ENCODE data around the gene DNM3. TPM values are rescaled to one million over a fixed set of nuclear protein-coding genes. Genes with fewer than 3 reads are reported as not detected.

DNM3 gene
- total and polyA plus RNA-seq, 5 experiments from 2014 or later, result 0.36 to 2.3 (median 0.41) TPM

DNA sequence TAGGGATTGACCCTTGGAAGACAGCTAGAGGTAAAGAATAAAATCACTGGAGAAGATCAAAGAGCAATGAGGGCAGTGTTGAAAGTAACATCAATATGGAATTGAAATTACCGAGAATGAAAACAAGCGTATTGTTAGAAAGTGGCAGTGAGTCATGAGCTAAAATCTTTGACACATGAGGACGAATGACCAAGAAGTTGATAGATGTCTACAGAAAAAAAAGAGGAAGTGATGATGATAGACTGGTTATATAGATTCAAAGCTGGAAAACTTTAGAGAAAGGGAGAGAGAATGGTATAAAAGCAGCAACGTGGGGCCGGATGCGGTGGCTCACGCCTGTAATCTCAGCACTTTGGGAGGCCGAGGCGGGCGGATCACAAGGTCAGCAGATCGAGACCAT is 12.5 kb upstream of the DNM3 start:
- DNase-seq (no peak), ATAC-seq (no peak)
- Mint-ChIP-seq H3K27me3 (peaks cover 0 to 5% (median 0%) of the 10 kb centered on the region in 5 donors), H3K4me1 (no peaks in the 10 kb centered on the region), H3K9me3 (peaks cover 9 to 33% (median 24%) of the 10 kb centered on the region in 9 donors), H3K36me3 (peaks cover 5 to 31% (median 30%) of the 10 kb centered on the region in 3 donors), H3K27ac (no peak overlapping the region), H3K4me3 (no peak overlapping the region)
- POLR2A ChIA-PET, result interaction anchor here (0.6 kb wide), 1 partner anchor 95 kb away, joined by 3 read pairs; no protein-coding TSS in a partner anchor

DNA sequence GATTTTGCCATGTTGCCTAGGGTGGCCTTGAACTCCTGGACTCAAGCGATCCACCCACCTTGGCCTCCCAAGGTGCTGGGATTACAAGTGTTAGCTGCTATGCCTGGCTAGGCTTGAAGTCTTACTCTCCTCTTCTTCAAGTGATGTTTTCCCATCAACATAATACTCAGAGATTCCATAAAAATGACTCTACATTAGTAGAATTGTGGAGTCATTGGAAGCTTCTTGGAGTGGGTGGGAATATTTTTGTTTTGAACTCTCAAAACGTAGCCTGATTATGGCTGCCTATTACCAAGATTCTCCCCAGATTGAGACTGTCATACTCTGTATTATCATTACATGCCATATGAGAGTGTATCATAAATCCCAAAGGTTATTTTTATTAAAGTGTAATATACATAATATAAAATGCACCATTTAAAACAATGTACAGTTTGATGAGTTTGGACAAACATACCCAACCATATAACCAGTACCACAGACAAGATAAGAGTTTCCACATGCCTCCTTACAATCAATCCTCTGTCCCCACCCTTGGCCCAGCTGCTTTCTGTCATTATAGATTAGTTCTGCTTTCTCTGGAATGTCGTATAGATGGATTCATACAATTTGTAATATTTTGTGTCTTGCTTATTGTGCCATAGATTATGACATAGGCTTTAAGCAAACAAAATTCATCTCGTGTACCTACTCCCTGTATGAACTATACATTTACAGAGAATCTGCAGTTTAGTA is 8.0 kb upstream of the DNM3 start:
- DNase-seq (no peak), ATAC-seq (no peak)
- POLR2A ChIA-PET, result no interaction called here
- Mint-ChIP-seq H3K4me1 (no peaks in the 10 kb centered on the region), H3K27me3 (no peaks in the 10 kb centered on the region), H3K9me3 (peaks cover 0 to 4% (median 0%) of the 10 kb centered on the region in 9 donors), H3K27ac (no peak overlapping the region), H3K4me3 (no peak overlapping the region), H3K36me3 (peaks cover 0 to 3% (median 0%) of the 10 kb centered on the region in 3 donors)

GRCh38 chr1:171834821-171835220 is 6.5 kb upstream of the DNM3 start:
- POLR2A ChIA-PET, result no interaction called here
- H3K4me1 Mint-ChIP-seq, result no peaks in the 10 kb centered on the region
- ATAC-seq, result no peak
- H3K36me3 Mint-ChIP-seq, result no peaks in the 10 kb centered on the region
- no peaks in the 10 kb centered on the region for H3K27me3 Mint-ChIP-seq
- H3K27ac Mint-ChIP-seq, result no peak overlapping the region
- H3K9me3 Mint-ChIP-seq, result no peaks in the 10 kb centered on the region
- no peak overlapping the region for H3K4me3 Mint-ChIP-seq
- DNase-seq, result no peak

DNA sequence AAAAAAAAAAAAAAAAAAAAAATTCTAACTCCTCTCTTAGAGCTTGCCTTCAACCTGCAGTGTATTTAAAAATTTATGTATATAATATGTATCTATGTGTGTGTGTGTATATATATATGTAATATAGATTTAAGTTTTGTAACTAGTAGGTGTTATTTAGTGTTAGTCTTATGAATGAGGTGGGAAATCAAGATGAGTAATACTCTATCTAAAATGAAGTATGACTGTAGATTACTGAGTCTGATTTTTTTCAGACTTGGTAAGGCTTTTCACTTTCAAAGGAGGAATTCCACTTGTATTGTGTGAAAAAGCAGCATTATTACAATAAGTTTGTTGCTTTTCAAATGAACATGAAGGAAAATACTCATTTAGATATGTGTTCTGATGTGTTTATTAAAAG is 5.4 kb upstream of the DNM3 start:
- Mint-ChIP-seq H3K27ac (no peak overlapping the region), H3K4me1 (peaks cover 4 to 7% (median 4%) of the 10 kb centered on the region in 4 donors), H3K4me3 (no peak overlapping the region), H3K36me3 (no peaks in the 10 kb centered on the region), H3K27me3 (peaks cover 0 to under 1% (median 0%) of the 10 kb centered on the region in 5 donors), H3K9me3 (no peaks in the 10 kb centered on the region)
- POLR2A ChIA-PET, result no interaction called here
- DNase-seq (no peak), ATAC-seq (no peak)

DNA sequence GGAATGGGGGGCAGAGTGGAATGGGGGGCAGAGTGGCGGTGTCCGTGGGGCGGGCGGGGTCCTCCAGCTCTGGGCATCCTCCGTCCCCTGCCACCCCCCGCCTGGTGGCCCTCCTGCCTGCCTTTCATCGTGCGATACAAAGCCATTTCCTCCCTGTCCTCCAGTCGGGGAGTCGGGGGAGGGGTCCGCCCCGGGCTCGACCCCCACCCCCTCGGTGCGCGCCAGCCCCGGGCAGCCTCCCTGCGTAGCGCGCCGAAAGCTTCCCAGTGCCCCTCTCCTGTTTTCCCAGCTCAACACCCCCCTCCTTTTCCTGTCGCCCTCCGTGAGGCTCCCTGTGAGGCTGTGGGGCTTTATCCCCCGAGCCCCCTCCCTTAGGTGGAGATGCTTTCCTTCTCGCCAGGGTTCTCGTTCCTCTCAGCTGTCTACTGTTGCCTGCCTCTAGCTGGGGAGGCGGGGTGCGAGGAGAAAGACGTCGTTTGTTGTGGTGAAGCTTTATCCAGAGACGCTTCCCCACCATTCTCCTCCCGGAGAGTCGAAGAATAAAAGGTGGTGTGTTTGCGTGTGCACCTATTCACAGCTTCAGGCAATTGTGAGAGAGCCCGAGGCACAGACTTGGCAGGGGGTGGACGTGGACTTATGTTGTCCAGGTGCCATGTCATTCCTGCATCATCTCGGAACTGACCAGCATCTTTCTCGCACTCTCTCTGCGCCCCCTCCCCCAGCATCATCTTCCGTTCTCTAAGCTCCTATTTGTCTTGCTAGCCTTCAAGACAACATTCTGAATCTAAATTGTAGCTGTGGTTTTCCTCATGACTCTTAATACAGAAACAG is 848 bp downstream of the DNM3 start:
- H3K27me3 Mint-ChIP-seq, result peaks cover 5 to 20% (median 9%) of the 10 kb centered on the region in 5 donors
- H3K4me3 Mint-ChIP-seq, result peak overlapping the region; percentile 83 to 94 (median 88)
- H3K9me3 Mint-ChIP-seq, result no peaks in the 10 kb centered on the region
- ATAC-seq (peak; percentile 6 to 9), DNase-seq (peak in 6 of 10 donors; percentile 7 to 25 (median 16))
- H3K4me1 Mint-ChIP-seq, result peaks cover 11 to 18% (median 14%) of the 10 kb centered on the region in 4 donors
- peak overlapping the region in 8 of 10 donors; percentile 44 to 93 (median 62) for H3K27ac Mint-ChIP-seq
- no peaks in the 10 kb centered on the region for H3K36me3 Mint-ChIP-seq
- POLR2A ChIA-PET, result interaction anchor here (1.7 to 1.9 kb wide), 2 partner anchors 61 to 100 kb away, joined by 6 to 9 read pairs; partner anchors contain the start of genes METTL13 and VAMP4

DNA sequence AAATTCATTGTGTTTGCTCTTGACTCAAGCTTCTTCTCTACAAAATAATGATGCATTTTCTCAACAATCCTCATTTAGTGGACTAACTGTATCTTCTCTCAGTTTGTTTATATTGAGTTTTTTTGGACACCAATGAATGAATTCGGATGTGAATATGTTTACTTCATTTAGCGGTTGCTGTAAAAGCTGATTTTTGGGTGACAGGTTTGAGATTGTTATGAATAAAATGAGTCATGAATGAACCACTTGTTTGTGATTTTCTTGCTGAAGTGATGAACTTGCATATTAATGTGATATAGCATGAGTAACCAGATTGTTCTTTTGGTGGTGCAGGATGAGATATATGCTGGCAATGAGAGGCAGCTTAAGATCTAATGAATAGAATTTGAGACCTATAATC is 3.1 kb downstream of the DNM3 start:
- Mint-ChIP-seq H3K4me1 (peaks cover 11 to 18% (median 14%) of the 10 kb centered on the region in 4 donors), H3K36me3 (no peaks in the 10 kb centered on the region), H3K27me3 (peaks cover 5 to 22% (median 9%) of the 10 kb centered on the region in 5 donors)

DNA sequence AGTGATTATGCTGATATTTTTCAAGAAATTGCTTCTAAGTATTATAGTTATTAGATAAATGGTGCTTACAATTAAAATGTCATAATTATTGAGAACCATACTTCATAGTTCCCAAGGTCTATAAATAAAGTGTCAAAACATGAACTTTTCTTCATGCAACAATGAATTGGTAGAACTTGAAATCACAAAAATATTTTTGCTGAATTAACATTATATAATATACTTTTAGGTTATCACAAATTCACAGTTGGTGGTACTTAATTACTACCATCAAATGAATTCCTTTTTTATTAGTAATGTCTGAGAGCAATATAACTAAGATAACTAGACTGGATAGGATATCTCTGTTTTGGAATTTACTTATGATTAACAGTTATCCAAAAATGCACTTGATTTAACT is 4.7 kb downstream of the DNM3 start:
- ATAC-seq, result no peak
- Mint-ChIP-seq H3K9me3 (no peaks in the 10 kb centered on the region), H3K4me3 (no peak overlapping the region), H3K27ac (no peak overlapping the region), H3K4me1 (peaks cover 6 to 10% (median 9%) of the 10 kb centered on the region in 4 donors), H3K36me3 (no peaks in the 10 kb centered on the region), H3K27me3 (peaks cover 5 to 22% (median 7%) of the 10 kb centered on the region in 5 donors)
- POLR2A ChIA-PET, result no interaction called here
- no peak for DNase-seq

More for the DNA sequence above, 3.1 kb downstream of the DNM3 start:
- POLR2A ChIA-PET, result interaction anchor here (0.8 kb wide), 1 partner anchor 101 kb away, joined by 3 read pairs; no protein-coding TSS in a partner anchor
- no peak for DNase-seq
- Mint-ChIP-seq H3K27ac (no peak overlapping the region), H3K9me3 (no peaks in the 10 kb centered on the region), H3K4me3 (no peak overlapping the region)
- ATAC-seq, result no peak

DNA sequence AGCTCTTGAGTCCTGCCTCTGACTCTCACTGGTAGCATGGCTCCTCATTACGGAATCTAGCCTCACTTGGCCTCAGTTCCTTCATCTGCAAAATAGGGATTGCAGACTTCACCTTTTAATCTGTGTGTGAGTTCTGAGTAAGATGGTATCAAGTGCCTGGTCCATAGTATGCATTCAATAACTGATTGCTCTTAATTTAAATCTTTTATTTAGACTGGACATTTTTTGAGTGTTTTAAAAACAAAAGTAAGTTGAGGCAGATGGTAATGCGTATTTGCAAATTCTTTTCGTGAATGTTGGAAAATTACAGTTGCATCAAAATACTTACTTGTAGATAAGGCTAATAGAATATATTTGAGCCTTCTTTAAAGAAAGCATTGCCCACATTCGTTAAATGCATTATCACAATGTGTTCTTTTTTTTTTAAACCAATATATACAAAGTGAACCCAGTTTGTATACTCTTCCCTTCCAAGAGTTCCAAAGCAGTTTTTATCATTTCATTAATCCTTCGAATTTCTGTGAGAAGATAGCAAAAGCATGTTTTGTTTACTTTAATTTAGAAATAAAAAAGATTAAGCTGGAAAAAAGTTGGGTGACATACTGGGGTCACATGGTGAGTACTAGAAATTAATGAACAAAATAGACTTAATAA is 8.1 kb downstream of the DNM3 start:
- no peak overlapping the region for H3K27ac Mint-ChIP-seq
- no peak overlapping the region for H3K4me3 Mint-ChIP-seq
- H3K36me3 Mint-ChIP-seq, result no peaks in the 10 kb centered on the region
- no peaks in the 10 kb centered on the region for H3K4me1 Mint-ChIP-seq
- H3K27me3 Mint-ChIP-seq, result peaks cover 0 to 9% (median 0%) of the 10 kb centered on the region in 5 donors
- POLR2A ChIA-PET, result no interaction called here
- no peaks in the 10 kb centered on the region for H3K9me3 Mint-ChIP-seq
- DNase-seq (no peak), ATAC-seq (no peak)

GRCh38 chr1:171850651-171851350 is 9.5 kb downstream of the DNM3 start:
- POLR2A ChIA-PET, result no interaction called here
- Mint-ChIP-seq H3K27ac (no peak overlapping the region), H3K4me3 (no peak overlapping the region), H3K36me3 (no peaks in the 10 kb centered on the region), H3K27me3 (peaks cover 0 to 7% (median 0%) of the 10 kb centered on the region in 5 donors), H3K4me1 (no peaks in the 10 kb centered on the region), H3K9me3 (peaks cover 0 to 2% (median 0%) of the 10 kb centered on the region in 9 donors)
- ATAC-seq (peak in 1 of 2 donors; percentile 35), DNase-seq (no peak)

GRCh38 chr1:171852272-171852671 is 11.0 kb downstream of the DNM3 start:
- no peak for DNase-seq
- peaks cover 0 to 14% (median 9%) of the 10 kb centered on the region in 5 donors for H3K27me3 Mint-ChIP-seq
- H3K4me1 Mint-ChIP-seq, result no peaks in the 10 kb centered on the region
- H3K27ac Mint-ChIP-seq, result no peak overlapping the region
- no peak for ATAC-seq
- H3K4me3 Mint-ChIP-seq, result no peak overlapping the region
- H3K9me3 Mint-ChIP-seq, result peaks cover 0 to 9% (median 5%) of the 10 kb centered on the region in 9 donors
- H3K36me3 Mint-ChIP-seq, result peaks cover 0 to 9% (median 3%) of the 10 kb centered on the region in 3 donors
- POLR2A ChIA-PET, result no interaction called here

DNA sequence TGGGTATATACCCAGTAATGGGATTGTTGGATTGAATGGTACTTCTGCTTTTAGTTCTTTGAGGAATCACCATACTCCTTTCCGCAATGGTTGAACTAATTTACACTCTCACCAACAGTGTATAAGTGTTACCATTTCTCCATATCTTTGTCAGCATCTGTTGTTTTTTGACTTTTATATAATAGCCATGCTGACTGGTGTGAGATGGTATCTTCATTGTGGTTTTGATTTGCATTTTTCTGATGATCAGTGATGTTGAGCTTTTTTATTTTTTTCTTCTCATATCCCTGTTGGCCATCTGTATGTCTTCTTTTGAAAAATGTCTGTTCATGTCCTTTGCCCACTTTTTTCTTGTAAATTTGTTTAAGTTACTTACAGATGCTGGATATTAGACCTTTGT is 14.1 kb downstream of the DNM3 start:
- Mint-ChIP-seq H3K4me3 (no peak overlapping the region), H3K27me3 (peaks cover 3 to 23% (median 16%) of the 10 kb centered on the region in 5 donors)

DNA sequence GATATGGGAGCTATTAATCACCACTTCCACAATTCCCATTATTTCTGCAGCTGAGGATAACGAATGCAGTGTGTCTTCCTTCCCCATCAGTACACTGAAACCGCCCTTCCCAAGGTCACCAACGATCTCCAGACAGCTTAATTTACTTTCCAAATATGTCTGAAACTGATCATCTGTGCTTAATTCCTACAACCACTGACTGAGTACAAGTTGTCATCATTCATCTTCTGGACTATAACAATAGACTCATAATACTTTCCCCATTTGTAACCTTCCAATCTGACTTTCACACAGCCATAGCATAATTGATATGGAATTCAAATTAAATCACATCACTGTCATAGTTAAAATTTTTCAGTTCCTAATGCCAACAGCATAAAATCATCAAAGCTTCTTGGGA is 17.4 kb downstream of the DNM3 start:
- H3K9me3 Mint-ChIP-seq, result peaks cover 0 to 23% (median 9%) of the 10 kb centered on the region in 9 donors
- H3K36me3 Mint-ChIP-seq, result peaks cover 7 to 35% (median 13%) of the 10 kb centered on the region in 3 donors
- no peak overlapping the region for H3K4me3 Mint-ChIP-seq
- ATAC-seq (no peak), DNase-seq (no peak)
- no peak overlapping the region for H3K27ac Mint-ChIP-seq
- peaks cover 3 to 29% (median 19%) of the 10 kb centered on the region in 5 donors for H3K27me3 Mint-ChIP-seq
- no peaks in the 10 kb centered on the region for H3K4me1 Mint-ChIP-seq
- POLR2A ChIA-PET, result no interaction called here

More for the DNA sequence above, 14.1 kb downstream of the DNM3 start:
- no peak for DNase-seq
- ATAC-seq, result no peak
- H3K9me3 Mint-ChIP-seq, result peaks cover 0 to 23% (median 9%) of the 10 kb centered on the region in 9 donors
- H3K27ac Mint-ChIP-seq, result no peak overlapping the region
- H3K4me1 Mint-ChIP-seq, result no peaks in the 10 kb centered on the region
- H3K36me3 Mint-ChIP-seq, result peaks cover 7 to 28% (median 11%) of the 10 kb centered on the region in 3 donors
- POLR2A ChIA-PET, result no interaction called here
